Occipital lobe (tissue), 2 donors: ENCODE data around the gene TTLL11. TPM values are rescaled to one million over a fixed set of nuclear protein-coding genes. Genes with fewer than 3 reads are reported as not detected.
"Not testable (repeated sequence)": the region's sequence is repeated elsewhere in the genome, so short reads cannot be mapped to it uniquely, and the experiment has no call there.

Source experiments
- DNase-seq: peaks from one replicate; lab custom pipeline; 2025; lab: John Stamatoyannopoulos, UW
- total RNA-seq: library from RNA; depleted of rRNA; stranded (reverse); fragments of >200 nt; gene quantifications from one replicate; pipeline ENCODE4 v1.2.3, GENCODE V29; 2014

TTLL11 gene
- total RNA-seq, 1 donor from 2014 or later: 26.8 TPM

DNA sequence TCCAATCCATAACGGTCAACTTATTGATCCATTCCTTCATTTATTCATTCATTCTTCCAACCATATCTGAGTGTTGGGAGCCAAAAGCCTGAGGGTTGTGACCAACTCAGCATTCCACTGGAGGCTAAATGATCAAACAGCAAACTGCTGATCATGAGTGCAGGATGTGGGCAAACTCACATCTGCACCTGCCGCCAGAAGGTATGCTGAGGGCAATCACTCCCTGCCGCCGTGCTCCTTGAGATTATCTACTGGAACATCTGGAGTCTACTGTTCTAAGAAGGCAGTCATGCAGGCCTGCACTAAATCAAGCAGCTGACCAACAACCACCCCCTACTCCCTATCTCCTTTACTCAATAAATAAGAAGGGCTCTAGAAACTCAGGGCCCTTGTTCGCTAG, 184.0 kb downstream of the TTLL11 start:
- DNase-seq: no peak

DNA sequence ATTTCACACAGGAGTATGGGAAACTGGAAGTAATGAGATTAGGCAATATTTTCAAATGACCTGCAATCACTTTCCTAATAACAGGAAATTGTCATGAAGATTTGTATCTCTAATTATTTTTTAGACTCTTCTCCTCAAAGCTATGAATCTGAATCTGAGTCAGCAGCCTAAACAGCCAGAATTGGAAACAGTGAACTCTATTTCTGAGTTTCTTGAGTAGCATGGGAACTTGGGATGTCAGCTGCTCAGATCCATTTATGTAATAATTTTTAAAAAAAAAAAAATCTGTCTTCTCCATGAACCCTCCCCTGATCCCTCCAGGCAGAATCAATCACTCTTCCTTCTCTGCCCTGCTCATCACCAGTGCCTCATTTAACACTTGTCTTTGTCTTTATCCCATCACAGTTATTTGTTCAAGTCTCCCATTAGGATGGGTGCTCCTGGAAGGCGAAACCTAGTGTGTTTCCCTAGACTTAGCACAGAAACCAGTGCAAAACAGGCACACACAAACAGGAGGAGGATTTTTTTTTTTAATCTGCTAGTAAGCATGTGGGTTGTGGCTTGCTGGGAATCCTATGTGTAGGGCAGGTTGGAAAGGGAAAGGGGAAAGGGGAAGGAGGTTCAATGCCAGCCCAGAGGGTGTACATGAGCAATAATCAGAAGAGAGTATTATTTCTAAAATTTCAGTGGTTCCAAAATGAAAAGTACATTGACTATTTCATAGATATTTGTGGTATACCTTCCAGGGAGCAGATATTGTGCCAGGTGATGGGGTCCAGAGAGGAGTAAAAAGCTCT, 186.8 kb downstream of the TTLL11 start:
- no peak for DNase-seq

DNA sequence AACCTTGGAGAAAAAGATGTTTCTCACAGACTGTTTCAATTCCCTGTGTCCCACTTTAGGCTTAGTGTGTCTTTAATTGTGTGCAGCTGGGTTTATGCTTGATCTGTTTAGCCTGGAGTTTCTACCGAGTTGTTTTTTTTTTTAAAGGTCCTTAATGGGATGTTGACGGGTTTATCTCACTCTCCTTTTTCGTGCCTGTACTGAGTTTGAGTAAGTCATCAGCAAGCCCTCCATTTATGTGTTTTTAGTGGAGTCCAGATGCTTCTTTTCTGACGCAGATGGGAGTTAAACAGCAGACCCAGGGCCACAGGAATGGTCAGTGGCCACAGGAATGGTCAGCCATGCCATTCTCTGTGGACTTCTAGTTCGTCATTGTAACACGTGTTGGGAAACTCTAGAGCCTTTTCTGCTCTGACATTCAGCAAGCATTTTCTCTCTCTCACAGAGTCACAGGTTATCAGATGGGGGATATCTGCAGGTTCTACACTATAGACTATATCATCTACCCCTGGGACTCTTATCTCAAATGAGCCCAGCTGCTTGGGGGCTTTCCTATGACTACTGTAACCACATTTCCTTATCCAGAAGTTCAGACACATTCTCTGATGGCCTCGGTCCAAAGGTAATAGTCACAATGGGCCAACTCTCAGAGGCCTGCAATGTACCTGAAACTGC, 190.5 kb downstream of the TTLL11 start:
- DNase-seq: no peak

DNA sequence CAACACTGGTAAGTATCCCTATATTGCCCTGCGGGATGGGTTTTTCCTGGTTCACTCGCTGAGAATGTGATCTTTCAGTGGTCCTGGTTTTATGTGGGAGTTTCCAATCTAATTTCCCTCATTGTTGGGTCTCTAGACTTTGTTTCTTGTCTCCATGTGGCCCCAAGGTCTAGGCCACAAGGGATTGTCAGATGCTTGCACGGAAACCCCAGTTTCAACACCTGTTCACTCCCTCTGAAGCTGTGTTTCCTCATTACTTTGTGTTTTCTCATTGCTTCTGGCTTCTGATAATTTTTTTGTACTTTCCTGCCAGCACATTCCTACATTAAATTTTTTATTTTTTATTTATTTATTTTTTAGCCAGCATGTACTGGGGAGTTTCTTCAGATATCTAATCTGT, 191.5 kb downstream of the TTLL11 start:
- no peak for DNase-seq

DNA sequence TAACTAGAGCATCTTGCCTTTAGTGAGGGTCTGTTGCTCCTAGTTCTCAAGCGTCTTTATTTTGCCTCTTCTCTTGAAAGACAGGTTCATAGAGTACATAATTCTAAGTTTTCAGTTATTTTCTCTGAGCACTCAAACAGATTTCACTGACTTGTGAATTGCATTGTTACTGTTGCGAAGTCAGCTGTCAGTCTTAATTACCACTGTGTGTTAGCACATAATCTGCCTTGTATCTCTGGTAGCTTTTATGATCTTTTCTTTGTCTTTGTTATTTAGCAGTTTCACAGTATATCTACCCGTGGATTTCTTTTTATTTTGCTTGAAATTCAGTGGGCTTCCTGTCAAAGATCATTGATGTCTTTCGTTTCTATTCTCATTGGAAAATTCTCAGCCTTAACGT, 192.9 kb downstream of the TTLL11 start:
- no peak for DNase-seq

DNA sequence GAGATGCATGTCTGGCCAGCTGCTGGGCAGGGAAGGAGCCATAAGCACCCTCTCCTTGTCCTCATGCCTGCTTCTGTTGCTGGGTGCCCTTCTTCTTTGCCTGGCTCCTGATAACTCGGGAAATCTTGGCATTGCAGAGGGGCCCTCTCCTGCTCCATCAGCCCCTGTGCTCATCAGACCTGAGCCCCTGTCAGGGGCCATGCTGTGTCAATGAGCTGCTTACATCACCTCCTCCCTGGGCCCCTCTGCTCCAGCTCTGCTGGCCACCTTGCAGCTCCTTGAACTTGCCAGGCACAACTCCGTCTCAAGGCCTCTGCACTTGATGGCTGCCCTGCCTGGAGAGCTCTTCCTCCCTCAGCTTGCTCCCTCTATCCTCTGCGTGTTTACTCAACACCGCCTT, 194.3 kb downstream of the TTLL11 start:
- no peak for DNase-seq

DNA sequence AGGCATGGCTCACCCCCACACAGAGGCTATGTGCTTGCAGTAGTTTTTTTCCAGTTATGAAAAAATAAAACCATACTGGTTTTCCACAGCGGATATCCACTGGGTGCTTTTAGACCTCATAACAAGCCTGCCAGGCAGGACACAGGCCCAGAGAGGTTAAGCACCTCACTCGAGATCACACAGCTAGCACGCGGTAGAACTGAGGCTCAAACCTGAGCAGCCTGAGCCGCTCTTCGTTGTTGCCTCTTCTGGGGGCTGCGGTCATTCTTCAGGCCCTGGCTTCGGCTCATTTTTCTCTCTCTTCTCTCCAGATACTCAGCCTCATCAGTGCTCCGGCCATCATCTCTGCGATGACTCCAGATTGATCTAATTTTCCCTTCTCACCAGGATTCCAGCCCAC, 196.0 kb downstream of the TTLL11 start:
- DNase-seq: no peak

DNA sequence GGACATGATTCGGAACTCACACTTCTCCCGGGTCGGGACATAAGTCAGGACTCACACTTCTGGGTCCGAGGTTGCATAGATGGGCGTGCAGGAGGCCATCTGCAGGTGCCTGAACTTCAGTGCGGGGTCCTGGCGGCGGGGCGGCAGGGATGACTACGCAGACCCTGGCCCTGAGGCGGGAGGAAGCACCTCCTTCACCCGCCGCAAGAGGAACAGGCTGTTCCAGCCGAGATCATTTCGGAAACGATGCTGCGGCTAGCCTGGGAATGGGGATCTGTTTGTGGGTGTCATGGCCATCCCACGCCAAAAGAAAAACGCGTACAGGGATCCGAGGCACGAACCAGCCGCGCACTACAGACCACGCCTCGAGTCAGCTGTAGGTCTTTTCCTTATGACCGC, 196.6 kb downstream of the TTLL11 start:
- DNase-seq: peak; percentile 7

DNA sequence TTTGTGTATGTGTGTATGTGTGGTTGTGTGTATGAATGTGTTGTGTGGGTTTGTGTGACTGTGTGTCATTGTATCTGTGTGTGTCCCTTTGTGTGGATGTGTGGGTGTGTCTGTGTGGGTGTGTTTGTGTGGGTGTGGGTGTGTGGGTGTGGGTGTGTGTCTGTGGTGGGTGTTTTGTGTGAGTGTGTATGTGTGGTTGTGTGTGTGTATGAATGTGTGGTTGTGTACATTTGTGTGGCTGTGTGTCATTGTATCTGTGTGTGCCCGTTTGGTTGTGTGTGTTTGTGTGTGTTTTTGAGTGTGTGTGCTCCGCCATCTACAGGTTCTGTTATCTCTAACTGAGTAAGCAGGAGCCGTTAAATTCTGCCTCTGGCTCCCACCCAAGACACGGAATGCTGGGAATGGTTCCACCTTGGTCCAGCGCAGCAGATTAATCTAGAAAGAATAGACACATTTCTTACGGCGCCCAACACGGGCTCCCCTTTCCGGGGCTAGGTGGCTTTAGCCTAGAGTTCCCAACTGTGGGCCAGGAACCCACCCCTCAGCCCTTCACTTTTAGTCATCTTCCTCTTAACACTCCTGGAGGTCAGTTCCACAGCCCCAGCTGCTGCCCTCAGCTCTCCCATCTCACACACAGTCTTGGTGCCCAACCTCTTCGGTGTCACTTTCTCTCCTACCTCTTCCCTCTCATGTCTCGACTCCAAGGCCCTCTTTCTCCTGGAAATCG, 197.1 kb downstream of the TTLL11 start:
- DNase-seq: peak; percentile 46

DNA sequence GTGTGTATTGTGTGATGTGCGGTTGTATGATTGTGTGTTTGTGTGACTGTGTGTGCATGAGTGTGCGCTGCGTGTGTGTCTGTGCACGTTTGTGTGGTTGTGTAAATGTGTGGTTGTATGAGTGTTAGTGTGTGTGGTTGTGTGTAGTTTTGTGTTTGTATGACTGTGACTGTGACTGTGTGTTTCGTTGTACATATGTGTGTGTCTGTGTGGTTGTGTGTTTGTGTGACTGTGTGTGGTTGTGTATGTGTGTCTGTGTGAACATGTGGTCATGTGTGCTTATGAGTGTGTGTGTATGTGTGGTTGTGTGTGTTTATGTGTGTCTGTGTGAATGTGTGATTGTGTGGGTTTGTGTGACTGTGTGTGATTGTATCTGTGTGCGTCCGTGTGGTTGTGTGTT, 197.8 kb downstream of the TTLL11 start:
- no peak for DNase-seq

DNA sequence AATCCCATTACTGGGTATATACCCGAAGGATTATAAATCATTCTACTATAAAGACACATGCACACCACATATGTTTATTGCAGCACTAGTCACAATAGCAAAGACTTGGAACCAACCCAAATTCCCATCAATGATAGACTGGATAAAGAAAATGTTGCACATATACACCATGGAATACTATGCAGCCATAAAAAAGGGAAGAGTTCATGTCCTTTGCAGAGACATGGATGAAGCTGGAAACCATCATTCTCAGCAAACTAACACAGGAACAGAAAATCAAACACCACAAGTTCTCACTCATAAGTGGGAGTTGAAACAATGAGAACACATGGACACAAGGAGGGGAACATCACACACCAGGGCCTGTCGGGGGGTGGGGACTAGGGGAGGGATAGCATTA, 198.7 kb downstream of the TTLL11 start:
- not testable (repeated sequence) for DNase-seq

DNA sequence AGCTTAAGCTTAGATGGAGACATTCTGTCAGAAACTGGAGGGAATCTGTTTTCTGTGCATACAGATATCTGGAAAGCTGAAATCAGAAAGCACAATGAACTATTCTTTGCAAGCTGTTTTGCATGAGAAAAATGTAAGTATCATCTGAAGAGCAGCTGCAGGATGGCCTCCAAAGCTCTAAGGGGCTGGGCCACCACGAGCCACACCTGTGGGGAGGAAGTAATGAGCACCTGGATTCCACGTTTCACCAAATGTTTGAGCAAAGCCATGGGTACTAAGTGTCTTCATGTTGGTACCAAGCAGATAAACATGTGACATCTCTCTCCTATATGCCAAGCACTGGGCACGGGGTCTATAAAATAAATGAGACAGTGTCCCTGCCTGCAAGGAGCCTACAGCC, 199.3 kb downstream of the TTLL11 start:
- no peak for DNase-seq

DNA sequence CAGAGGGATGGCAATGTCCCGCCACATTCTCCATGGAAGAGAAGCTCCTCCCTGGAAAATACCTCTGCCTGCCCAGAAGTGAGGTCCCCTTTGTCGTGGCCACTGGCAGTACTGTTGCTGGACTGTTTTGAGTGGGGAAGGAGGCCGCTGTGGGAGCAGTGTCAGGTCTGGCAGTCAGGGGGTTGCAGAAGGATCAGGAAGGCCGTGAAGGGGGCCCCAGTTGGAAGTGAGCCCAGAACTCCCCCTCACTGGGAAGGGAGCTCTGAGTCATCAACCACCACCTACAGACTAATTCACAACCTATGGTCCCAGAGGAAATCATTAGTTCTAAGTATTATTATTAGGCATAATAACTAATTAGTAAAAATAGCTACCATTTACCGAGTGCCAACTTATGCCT, 200.4 kb downstream of the TTLL11 start:
- no peak for DNase-seq

DNA sequence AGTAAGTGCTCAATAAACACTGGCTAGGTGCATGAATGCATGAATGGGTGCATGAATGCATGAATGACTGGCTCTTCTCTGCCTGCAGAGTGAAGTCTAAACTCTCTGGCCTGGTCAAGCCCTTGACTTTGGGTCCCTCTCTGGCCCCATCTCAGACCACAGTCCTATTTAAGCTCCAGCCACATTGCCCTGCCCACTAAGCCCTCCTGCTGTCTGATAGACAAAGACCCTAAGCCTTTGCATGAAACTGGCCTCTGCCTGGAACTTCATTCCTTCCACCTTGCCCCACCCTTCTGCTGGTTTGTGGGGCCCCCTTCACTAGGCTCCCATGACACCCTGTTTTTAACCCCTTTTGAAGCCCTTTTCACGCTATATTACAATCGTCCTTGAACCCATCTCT, 202.4 kb downstream of the TTLL11 start:
- DNase-seq: no peak

DNA sequence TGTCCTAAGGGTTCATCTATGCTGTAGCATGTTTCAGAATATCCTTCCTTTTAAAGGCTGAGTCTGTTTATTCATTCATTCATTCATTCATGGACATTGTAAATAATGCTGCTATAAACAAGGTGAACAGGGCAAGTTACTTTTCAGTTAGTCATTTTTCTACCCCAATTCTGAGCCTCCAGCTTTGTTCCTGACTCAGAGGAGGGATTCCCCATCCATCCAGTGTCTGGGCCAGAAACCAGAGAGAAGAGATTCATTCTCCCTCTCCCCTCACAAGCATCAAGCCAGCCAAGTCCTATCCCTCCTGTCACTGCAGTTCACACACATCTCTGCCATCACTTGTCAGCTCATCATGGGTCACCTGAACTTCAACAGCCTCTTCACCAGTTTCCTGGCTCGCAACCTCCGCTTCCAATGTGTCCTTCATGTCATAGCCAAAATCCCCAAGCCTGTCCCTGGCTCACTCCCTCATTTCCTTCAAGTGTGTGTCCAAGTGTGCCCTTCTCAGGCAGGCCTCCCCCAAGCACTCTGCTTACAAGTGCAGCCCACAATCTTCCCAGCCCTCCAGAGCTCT, 203.0 kb downstream of the TTLL11 start:
- no peak for DNase-seq

DNA sequence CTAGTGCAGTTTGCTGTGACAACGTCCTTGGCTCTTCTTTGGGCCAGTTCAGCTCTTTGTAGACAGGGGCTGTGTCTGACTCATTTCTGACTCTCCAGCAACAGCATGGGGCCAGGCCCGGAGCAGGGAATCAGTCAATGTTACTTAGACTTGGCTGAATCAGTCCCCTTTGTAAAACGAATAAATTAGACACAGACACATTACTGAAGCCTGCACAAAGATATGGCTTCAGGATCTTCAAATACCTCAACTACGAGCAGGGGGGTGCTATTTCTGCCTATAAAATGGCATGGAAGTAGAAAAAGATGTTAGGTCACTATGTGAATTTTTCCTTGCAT, 204.7 kb downstream of the TTLL11 start:
- DNase-seq: no peak

DNA sequence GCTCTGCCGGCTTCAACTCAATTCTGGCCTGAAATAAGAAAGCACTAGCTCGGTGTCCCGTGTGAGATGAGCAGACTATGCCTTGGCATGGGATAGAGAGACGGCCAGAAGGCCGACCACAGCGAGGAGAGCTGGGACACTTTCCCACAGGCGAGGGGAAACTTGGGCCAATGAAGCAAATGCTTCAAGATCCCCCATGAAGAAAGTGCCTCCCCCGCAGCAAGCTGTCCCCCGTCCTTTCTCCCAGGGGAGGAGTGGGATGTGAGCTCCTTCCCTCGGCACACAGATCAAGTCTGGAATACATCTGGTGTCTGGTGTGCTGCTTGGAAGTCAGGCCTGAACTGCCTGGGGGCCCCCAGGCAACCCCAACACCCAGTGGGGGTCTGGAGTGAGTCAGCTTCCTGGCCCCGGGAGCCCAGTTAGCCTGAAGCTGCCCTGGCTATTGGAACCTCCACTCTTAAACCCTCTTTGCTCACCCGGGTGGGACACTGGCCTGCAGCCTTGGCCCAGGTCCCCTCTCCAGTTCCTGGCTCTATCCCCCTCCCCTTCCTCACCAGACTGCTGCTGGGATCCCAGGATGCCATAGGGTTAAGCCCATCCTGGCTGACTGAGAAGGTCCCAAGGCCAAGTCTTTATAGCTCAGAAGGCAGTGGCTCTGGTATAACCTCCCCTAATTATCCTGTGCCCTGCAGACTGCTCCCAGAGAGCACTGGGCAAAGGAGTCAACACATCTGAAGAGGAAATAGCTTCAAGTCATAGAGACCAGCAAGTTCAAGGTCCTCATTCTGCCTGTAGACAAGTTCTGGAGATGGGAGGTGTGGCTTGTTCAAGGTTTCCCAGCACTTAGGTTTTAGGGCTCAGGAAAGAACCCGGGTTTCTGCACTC, 205.3 kb downstream of the TTLL11 start:
- DNase-seq: no peak

DNA sequence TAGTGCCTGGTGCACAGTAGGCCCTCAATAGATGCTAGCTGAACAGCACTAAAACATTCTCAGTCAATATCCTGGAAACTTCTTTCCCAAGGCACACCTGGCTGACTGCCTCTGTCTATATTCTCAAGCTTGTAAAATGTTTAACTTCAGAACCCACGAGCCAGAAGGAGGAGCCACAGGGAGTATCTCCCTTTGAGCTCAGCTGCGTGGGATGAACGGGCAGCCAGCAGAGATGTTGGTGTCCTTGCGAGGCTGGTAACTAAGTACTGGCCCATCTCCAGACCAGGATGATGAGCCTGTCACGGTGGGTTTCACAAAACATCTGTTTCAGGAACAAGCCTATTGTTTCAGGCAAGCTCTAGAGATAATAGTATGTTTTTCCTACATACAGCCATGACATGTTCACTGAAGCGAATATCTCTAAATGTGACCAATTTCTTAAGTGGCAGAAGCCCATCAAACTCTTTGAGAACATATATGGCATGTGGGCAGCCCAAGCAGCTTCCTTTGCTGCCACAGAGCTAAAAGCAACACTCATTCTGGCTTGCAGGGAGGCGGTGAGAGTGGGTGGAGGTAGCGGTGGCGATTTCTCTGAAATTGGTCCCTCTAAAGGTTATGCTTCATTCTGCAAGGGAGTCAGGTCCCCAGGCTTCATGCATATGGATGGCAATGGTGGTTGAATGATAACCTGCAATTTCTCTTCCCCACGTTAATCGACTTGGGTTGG, 206.2 kb downstream of the TTLL11 start:
- no peak for DNase-seq

DNA sequence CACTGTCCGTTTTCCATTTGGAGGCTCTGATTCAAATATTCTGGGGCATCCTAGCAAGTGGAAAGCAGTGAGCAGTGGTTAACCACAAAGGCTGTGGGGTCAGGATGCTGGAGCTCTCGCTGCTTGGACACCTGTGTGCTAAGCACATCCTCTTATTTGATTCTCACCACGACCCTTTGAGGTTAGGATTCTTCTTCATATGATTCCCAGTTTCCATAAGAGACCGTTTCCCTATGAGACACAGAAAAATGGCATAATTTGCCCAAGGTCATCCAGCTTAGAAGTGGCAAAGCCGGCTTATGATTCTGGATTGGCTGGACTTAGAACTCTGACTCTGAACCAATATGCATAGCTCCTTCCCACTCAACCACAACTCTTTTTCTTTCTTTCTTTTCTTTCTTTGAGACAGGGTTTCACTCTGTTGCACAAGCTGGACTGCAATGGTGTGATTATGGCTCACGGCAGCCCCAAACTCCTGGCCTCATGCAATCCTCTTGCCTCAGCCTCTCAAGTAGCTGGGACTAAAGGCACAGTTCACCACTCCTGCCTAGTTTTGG, 207.7 kb downstream of the TTLL11 start:
- DNase-seq: no peak

DNA sequence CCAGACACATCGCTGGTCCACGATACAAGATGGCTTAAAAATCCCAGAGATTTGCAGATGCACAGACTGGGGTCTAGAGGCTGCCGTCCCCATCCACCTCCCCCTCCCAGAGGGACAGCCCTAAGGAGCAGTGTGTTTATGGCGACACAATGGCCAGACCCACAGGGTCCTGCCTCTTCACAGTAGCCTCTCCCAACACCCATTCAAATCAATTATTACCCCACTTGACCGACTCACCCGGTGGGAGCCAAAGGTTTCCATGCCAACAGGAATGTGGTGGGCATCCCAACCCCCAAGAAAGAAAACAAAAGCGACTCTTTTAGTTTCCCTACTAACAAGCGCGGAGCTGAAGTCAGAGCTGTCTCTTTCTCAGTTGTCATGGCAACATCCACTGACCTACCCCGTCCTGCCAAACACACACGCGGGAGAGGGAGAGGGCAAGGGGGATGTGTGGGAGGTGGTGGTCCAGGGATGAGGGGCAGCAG, 209.0 kb downstream of the TTLL11 start:
- peak; percentile 39 for DNase-seq
